ENCODE data around the gene GLT1D1.
"Not testable (repeated sequence)": the region's sequence is repeated elsewhere in the genome, so short reads cannot be mapped to it uniquely, and the experiment has no call there.

GLT1D1 gene

DNA sequence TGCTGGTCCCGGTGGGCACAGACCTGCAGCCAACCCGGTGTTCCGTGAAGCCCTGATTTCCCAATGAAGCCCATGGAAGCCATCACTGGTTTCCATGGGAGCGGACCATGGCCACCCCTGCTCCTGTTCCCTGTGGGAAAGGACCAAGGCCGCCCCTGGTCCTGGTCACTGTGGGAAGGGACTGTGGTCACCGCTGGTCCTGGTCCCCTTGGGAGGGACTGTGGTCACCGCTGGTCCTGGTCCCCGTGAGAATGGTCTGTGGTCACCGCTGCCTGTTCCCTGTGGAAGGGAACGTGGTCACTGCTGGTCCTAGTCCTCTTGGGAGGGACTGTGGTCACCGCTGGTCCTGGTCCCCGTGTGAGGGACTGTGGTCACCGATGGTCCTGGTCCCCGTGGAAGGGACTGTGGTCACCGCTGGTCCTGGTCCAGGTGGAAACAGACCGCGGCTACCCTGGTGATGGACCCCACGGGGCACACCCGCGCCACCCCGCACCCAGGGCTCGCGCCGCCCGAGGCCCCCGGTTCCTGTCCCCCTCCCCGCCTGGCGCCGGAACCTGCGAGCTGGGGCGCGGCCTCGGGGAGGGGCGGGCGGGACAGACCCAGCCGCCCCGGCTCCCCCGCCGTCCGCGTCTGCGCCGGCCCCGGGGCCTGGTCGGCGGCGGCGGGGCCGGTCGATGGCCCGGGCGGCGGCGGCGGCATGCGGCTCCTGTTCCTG, at the start of gene GLT1D1:
GLT1D1 (plus strand) TSS at position 594 of the 715 bp plus-strand sequence; CDS start at position 698, 104 bp downstream.
- no peak for DNase-seq

DNA sequence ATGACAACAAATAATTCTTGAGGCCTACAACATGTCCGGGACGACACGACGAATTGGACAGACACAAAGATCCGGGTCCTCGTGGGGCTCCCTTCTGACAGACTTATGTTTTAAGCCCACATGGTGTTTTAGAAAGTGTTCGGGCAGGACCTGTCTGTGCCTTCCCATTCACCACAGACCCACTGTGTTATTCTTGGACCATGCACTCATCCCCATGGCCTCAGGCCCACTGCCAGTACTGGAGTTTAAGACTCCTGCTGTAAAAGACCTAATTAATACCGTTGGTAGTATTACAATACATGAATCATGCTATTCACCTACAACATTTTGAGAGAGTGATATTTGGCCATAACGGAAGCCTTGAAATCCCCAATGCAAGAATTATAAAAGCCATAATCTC, 49.5 kb upstream of the GLT1D1 start:
- no peak for DNase-seq

DNA sequence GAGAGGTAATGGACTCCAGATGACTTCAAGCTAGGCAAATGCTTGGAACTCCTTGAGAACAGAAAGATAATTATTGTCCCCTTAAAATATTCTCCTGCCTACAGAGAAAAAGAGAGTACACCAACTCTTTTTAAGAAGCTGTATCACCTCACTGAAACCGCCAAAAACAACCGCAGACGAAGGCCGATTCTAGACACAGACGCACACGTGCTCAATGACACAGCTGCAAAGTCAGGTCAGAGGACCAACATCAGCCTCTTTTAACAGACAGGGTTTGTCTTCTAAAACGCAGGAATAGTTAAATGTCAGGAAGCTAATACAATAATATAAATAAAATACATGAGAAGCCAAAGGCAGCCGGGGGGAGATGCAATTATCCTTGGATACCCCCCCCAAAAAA, 48.5 kb upstream of the GLT1D1 start:
- DNase-seq: no peak

DNA sequence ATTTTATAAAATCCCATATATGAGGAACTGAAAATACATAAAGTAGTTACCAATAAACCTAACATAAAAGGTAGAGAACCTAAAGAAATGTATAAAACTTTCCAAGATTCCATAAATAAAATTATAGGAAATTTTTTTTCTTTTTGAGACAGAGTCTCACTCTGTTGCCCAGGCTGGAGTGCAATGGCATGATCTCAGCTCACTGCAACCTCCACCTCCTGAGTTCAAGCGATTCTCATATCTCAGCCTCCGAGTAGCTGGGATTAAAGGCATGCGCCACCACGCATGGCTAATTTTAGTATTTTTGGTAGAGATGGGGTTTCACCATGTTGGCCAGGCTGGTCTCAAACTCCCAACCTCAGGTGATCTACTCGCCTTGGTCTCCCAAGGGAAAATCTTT, 47.9 kb upstream of the GLT1D1 start:
- DNase-seq: not testable (repeated sequence)

DNA sequence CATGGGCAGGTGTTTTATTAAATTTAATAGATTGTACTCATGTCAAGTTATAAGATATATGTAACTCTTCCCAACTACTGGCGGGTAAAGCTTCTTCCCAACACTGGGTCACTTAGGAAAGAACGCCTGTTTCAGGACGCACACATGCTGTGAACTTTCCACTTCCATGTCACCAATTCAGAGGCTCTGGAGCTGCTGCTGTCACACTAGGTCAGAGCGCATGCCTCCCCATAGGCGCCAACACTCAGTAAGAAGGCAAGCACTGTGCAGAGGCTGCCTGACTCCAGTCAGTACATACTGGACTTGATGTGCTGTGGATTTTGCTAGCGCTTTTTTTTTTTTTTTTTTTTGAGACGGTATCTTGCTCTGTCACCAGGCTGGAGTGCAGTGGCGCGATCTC, 46.7 kb upstream of the GLT1D1 start:
- no peak for DNase-seq

DNA sequence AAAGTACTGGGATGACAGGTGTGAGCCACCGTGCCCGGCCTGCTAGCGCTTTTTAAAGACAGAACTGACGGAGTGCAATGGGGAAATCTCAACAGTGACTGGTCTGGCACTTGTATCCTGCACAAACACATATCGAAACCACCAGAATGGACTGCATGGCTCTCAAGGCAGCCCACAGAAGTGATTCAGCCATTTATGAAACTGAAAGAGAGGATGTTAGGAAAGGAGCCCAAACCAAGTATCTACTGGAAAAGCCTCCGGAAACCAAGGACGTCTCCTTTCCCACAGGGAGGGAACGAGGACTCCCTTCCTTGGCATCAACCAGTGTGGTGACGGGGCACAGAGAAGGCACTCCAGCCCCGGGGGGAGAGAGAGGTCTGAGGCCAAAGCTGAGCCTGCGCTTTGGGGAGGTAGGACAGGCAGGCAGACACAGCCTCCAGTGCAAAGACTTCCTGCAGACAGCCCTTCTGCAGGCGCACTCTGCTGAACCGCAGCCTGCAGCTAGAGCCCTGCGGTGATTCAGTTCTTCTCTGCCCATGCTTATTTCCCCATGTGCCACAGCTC, 46.0 kb upstream of the GLT1D1 start:
- no peak for DNase-seq

DNA sequence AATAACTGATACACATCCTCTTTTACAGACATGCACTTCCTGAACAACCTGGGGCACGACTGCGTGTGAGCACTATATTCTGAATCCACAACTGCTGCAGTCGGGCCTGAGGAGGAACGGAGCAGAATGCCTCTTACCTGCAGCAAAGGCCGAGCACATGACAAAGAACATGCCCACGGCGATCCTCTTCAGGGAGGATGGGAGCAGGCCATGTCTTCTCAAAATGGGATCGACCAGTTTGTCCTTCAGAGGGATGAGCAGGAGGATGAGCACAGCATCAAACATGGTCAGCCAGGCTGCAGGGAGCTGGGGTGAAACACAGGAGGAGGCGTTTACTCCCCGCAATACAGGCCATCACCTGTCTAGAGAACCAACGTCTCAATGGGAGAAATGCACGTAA, 44.6 kb upstream of the GLT1D1 start:
- no peak for DNase-seq

DNA sequence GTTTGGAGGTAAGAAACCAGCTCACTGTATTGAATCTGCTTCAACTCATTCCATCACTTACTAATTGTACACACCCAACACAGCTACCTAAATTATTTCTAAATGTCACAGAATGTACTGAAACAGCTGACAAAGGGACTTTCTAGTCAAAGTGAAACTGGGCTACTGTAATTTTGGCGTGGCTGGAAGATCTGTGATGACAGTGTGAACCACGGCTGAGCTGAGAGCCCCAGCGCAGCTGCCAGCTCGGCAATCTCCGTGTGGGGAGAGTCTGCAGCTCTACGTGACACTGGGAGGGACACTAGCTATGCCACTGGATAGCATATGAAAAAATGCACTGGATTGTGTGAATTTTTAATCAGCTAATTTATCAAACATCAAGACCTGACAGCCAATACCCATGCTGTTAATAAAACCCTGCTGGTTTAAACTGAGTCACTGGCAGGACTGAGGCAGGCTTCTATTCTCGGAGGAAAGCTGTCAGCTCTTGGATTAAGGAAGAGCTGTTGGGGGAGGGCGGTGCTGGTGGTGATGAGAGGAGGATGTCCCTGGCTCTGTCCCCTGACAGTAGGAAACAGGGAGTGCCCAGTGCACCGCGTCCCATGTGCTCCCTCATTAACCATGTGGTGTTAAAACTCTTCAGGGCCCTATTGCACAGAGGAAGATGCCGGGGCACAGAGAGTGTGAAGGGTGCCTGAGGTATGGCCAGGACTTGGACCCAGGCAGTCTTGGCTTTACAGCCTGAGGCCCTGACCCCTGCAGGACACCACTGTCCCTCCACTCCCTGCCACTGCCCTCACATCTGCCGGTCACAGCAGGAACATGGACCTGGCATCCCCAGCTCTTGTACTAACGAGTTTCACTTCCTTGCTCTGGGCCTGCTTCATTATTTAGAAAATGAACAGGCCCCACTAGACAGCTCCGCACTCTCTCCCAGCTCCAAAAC, 42.8 kb upstream of the GLT1D1 start:
- no peak for DNase-seq

DNA sequence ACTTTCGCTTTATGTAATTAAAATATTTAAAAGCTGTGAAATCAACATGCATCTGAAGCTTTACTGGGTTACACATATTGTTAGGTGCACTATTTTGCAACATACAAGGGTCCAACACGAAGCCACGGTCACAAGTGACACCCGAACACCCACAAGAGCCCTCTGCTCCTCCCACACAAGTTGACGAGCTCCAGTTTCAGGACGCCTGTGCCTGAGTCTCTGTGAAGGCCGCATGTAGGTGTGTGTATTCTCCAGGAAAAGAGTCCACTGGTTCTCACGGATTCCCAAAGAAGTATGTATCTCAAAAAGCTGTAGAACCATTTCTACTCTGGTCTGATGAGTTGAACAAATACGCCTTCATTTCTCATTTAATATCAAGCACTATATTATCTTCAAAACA, 41.5 kb upstream of the GLT1D1 start:
- DNase-seq: no peak

DNA sequence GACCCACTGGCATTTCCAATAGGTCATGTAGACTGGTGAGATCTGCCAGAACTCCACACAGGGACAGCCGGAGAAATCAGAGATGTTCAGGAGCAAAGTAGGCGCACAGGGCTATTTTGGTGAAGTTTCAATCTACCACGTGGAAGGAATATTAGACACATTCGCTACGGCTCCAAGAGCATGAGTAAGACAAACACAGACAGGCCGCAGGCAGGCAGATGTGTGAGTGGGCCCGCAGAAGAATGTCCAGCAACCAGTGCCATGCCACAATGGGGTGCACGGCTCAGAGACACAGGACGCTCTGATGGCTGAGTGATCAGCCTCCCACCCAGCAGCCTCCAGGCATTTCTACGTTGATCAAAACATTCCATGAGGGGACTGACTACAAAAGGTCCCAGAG, 39.9 kb upstream of the GLT1D1 start:
- DNase-seq: no peak

DNA sequence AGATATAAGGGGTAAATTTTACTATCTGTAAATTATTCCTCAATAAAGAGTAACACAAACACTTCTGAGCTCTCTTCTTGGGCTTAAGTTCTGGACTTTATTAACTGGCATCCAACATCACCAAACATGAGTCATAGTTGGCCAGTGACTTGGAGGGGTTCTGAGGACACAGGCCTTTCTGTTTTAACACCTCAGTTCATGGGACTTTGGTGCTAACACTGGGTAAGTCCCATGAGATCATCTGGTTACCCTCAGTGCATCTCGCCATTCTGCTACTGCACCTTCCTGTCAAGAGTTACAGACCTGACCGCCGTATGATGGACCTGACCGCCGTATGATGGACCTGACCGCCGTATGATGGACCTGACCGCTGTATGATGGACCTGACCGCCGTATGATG, 39.4 kb upstream of the GLT1D1 start:
- no peak for DNase-seq

DNA sequence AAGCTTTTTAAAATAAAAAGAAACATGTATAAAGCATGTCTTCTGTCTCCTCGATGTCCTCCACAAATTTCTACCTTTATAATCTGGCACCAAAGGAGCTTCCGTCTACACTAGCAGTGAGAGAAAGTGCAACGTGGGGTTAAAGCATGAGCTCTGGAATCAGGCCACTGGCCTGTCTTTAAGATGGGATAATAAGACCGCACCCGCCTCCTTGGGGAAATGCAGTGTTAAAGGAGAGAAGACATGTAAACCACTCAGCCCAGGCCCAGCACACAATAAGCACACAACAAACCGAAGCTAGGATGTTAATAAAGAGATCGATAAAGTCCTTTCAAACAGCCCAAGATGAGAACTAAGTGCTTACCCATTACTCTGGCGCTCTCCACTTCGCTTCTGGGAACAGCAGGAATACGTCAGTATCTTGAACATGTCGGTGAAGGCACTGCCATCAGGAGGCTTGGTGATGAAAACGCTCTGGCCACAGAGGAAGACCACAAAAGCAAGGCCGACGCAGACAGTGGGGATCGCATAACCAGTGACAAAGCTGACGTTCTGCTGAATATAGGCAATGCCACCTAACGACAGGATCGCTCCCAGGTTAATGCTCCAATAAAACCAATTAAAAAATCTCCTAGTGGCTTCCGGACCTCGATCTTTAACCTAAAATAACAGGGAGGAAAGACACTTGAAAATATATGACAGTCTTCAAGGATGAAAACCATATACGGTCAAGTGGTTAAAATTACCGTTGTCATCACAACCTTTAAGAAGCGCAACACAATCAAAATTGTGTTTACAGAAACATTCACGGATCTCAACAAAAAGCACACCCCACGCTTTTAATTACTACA, 38.6 kb upstream of the GLT1D1 start:
- DNase-seq: no peak

DNA sequence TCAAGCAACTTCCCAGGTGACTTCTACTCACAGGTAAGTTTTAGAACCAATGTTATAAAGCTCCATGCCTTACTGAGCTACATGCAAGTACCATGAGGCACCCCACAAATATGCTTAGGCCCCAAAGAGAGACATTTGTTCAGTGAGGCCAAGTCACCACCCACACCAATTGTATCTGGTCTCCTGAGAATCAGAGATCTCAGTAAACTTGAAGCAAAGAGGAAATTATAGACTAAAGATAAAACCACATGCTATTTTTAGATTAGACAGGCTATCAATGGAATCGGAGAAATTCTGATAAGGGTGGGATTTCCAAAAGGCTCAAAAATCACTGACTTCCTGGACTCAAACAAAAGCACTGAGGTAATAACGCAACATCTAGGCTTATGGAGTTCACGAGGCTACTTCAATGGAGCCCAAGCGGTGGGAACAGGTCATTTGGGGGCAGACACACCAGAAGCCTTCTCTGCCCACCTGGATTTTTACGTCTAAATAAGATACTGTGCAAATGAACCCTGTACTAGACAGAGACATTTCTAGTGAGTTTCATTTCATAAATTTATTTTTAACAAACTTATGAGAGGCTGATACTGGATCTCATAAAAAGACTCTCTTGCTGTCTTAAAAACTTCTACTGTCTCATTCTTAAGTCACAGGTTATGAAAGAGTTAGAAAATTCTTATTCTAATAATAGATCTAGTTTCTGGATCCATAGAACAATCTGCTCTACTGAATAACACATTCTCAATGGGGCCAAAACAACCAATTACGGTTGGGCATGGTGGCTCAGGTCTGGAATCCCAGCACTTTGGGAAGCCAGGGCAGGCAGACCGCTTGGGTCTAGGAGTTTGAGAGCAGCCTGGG, 37.3 kb upstream of the GLT1D1 start:
- no peak for DNase-seq

DNA sequence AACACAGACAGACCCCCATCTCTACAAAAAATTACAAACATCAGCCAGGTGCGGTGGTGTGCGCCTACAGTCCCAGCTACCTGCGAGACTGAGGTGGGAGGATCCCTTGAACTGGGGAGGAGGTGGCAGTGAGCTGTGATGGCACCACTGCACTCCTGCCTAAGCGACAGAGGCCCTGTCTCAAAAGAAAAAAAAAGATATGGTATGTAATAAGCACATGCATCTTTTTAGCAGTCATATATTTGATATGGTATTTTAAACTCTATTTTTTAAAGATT, 36.7 kb upstream of the GLT1D1 start:
- no peak for DNase-seq

DNA sequence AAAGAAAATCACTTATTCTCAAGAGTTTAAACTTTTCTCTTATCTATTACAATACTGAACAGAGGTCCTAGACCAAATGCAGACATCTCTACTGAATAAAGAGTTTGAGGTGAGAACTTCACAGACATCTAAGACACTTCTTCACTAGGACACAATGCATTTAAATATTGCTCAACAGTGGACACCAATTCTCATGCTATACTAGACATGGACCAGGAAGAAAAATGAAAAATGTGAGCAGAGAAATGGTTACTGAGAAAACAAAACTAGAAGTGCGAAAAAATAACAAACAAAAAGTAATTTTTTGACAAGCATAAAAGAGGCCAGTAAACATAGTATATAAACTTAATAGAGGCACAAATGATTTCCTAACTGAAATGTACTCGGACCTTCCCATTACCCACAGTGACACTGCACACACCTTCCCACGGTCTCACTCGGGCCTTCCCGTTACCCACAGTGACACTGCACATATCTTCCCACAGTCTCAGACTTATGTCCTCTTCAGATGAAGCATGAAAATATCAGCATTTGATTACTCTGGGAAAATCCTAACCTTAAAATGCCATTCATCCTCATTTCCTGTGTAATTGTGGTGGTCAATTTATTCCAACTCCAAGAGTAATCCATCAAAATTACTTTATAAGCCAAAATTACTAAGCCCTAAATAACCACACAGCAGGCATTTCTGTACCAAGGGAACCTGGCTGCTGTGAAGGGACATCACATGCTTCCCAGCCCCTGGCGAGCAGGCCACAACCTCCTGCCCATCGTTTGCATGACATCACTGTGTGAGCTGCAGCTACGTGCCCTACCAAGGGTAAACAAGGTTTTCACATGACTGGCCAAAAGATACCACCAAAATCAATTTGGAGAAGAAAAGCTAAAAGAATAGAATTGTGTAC, 35.9 kb upstream of the GLT1D1 start:
- DNase-seq: no peak

DNA sequence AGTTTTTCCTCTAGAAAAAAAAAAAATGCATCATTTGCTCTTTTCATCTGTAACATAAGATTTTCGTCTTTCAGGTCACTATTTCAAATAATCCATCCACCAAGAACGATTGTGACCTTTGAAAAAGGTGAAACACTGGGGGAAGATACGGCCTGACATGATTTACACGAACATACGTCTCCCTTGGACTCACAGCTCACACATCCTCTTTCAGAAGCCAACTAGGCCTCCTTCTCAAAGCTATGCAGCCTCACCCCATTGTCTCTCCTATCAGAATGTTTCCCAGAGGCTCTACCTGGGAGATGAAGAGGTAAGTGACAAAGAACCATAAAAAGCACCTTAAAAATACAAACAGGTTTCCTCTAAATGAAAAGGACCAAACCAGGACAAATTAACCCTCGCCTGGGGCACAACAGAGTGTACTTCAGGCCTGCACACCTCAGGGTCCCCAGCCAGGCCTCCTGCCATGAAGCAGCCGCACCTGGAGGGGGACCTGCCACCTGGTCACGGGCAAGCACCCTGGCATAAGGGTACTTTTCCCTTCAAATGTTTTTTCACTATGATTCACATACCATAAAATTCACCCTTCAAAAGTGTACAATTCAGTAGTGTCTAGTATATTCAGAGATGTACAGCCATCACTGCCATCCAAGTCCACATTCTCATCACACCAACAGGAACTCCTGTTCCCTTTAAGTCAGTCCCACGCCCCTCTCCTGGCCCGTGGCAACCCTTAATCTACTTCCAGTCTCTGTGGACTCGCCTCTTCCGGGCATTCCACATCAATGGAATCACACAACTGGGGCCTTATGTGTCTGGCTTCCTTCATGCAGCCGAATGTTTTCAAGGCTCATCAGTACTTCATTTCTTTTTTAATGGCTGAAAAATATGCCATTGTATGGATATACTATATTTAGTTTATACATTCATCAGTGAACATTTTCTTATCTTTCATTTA, 34.9 kb upstream of the GLT1D1 start:
- DNase-seq: no peak

DNA sequence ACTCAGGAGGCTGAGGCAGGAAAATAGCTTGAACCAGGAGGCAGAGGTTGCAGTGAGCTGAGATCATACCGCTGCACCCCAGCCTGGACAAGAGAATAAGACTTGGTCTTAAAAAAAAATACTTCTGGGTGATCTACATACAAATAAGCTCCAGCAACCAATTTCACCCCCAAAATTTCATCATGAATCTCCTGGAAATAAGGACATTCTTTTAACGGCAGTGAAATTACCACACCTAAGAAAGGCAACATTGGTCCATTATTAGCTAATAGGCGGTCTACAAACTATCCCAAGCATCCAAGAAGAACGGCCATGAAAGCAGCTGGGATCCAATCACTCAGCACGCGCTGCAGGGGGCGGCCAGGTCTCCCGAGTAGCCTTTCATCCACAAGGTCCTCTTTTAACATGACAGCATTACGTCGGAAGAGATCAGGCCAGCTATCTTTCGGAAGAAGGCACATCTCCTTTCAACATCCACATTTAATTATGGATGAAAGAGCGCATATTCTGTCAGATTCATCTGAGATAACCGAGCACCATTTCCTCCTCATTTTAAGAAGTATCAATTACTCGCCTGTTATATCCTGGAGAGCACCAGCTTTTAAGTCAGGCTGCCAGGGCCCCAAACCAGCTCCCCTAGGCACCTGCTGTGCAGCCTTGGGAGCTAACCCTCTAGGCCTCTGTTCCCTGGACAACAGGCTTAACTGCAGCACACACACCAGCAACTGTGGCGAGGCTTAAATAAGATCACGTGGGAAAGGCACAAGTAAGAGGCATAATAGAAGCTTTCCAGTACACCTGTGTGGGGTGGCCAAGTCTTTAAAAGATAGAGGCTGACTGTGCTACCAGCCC, 33.8 kb upstream of the GLT1D1 start:
- DNase-seq: no peak

DNA sequence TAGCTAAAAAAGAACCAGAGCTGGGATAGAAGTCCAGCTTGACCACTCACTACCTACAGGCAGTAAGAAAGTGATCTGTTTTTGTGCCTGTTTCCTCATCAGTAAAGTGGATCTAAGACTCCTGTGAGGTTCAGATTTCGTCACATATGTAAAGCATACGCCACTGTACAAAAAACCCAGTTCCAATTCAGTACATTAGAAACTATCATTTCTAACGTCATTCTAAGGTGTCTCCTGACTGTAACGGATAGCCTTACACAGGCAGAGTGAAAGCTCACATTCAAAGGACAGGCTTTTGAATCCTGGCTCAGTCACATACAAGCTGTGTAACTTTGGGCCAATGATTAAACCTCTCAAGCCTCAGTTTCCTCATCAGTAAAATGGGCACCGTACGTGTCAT, 33.0 kb upstream of the GLT1D1 start:
- no peak for DNase-seq
